ENCODE measurements around the gene CR1L. TPM values are rescaled to one million over a fixed set of nuclear protein-coding genes. Genes with fewer than 3 reads are reported as not detected.

CR1L gene
- total and polyA plus RNA-seq, 9 of the 15 experiments (the other 6 are each of a cell fraction or from before 2014, with no cell fraction given): 10.1 to 74.8 (median 34.3) TPM

GRCh38 chr1:207670997-207671396 is 26.1 kb downstream of the CR1L start (continued):
- TF ChIP-seq ZNF384 (IDR thresholded peaks at IDR 0.05; ENCODE audit: low read depth, low read length) (no peak), CC2D1A (IDR thresholded peaks at IDR 0.05) (no peak), PHF8 (IDR thresholded peaks at IDR 0.05; ENCODE audit: borderline replicate concordance, low read length) (no peak), COPS2 (conservative IDR thresholded peaks at IDR 0.05) (no peak), ZNF75A (CRISPR knock-in tag; IDR thresholded peaks at IDR 0.05) (no peak), AFF1 (IDR thresholded peaks at IDR 0.05; ENCODE audit: low read depth in 1 of 2, partially characterized antibody in 2 of 2) (no peak), JUN (IDR thresholded peaks at IDR 0.05; ENCODE audit: borderline replicate concordance, low read depth, low read length) (no peak), JUN (CRISPR knock-in tag; IDR thresholded peaks at IDR 0.05; ENCODE audit: borderline replicate concordance) (no peak), ZHX1 (conservative IDR thresholded peaks at IDR 0.05; ENCODE audit: low read length) (no peak), KLF16 (IDR thresholded peaks at IDR 0.05) (no peak)
- TF ChIP-seq, protein P1, sequence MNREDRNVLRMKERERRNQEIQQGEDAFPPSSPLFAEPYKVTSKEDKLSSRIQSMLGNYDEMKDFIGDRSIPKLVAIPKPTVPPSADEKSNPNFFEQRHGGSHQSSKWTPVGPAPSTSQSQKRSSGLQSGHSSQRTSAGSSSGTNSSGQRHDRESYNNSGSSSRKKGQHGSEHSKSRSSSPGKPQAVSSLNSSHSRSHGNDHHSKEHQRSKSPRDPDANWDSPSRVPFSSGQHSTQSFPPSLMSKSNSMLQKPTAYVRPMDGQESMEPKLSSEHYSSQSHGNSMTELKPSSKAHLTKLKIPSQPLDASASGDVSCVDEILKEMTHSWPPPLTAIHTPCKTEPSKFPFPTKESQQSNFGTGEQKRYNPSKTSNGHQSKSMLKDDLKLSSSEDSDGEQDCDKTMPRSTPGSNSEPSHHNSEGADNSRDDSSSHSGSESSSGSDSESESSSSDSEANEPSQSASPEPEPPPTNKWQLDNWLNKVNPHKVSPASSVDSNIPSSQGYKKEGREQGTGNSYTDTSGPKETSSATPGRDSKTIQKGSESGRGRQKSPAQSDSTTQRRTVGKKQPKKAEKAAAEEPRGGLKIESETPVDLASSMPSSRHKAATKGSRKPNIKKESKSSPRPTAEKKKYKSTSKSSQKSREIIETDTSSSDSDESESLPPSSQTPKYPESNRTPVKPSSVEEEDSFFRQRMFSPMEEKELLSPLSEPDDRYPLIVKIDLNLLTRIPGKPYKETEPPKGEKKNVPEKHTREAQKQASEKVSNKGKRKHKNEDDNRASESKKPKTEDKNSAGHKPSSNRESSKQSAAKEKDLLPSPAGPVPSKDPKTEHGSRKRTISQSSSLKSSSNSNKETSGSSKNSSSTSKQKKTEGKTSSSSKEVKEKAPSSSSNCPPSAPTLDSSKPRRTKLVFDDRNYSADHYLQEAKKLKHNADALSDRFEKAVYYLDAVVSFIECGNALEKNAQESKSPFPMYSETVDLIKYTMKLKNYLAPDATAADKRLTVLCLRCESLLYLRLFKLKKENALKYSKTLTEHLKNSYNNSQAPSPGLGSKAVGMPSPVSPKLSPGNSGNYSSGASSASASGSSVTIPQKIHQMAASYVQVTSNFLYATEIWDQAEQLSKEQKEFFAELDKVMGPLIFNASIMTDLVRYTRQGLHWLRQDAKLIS (CRISPR knock-in tag; IDR thresholded peaks at IDR 0.05): no peak
- TF ChIP-seq, protein P2, sequence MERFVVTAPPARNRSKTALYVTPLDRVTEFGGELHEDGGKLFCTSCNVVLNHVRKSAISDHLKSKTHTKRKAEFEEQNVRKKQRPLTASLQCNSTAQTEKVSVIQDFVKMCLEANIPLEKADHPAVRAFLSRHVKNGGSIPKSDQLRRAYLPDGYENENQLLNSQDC (CRISPR knock-in tag; IDR thresholded peaks at IDR 0.05): no peak

Measured in K562 (cell line).